H9 (cell line): ENCODE measurements around the gene SLC31A2. TPM values are rescaled to one million over a fixed set of nuclear protein-coding genes. Genes with fewer than 3 reads are reported as not detected.

ENCODE experiments used
- DNase-seq: peaks from one replicate; pipeline ENCODE4 v3.0.0-alpha.2; 2017
- H2AFZ ChIP-seq: one replicate; pipeline ENCODE4 v1.6.1; 2013; ENCODE audit warnings: mild to moderate bottlenecking, low read length, control low read depth, moderate library complexity
- H2AK5ac ChIP-seq: 2 replicates; pipeline ENCODE4 v1.6.1; 2013; ENCODE audit warnings: low read length, control low read depth, mixed read lengths; ENCODE audit not compliant: insufficient read length
- H2BK120ac ChIP-seq: one replicate; pipeline ENCODE4 v1.6.1; 2013; ENCODE audit warnings: low read depth, mild to moderate bottlenecking, low read length, control low read depth, inconsistent platforms; ENCODE audit not compliant: poor library complexity, severe bottlenecking
- H2BK12ac ChIP-seq: 2 replicates; pipeline ENCODE4 v1.6.1; 2013; ENCODE audit warnings: low read length, control low read depth, mixed read lengths, low read depth; ENCODE audit not compliant: insufficient read length
- H2BK15ac ChIP-seq: 2 replicates; pipeline ENCODE4 v1.6.1; 2013; ENCODE audit warnings: low read depth, low read length, control low read depth
- H2BK20ac ChIP-seq: one replicate; pipeline ENCODE4 v1.6.1; 2013; ENCODE audit warnings: low read depth, mild to moderate bottlenecking, low read length, control low read depth, inconsistent platforms; ENCODE audit not compliant: poor library complexity, severe bottlenecking
- H2BK5ac ChIP-seq: 2 replicates; pipeline ENCODE4 v1.6.1; 2013; ENCODE audit warnings: low read length, control low read depth, mixed read lengths; ENCODE audit not compliant: insufficient read length
- H3K14ac ChIP-seq: 2 replicates; pipeline ENCODE4 v1.6.1; 2013; ENCODE audit warnings: low read length, control low read depth; ENCODE audit not compliant: insufficient read depth
- H3K18ac ChIP-seq: 2 replicates; pipeline ENCODE4 v1.6.1; 2013; ENCODE audit warnings: low read depth, mild to moderate bottlenecking, mixed read lengths, low read length, control low read depth; ENCODE audit not compliant: insufficient read length
- H3K23ac ChIP-seq: 2 replicates; pipeline ENCODE4 v1.6.1; 2013; ENCODE audit warnings: low read length, control low read depth, mixed read lengths, low read depth; ENCODE audit not compliant: insufficient read length
- H3K23me2 ChIP-seq: 2 replicates; pipeline ENCODE4 v1.6.1; 2013; ENCODE audit warnings: low read depth, mild to moderate bottlenecking, mixed read lengths, low read length, control low read depth; ENCODE audit not compliant: insufficient read length, poor library complexity, severe bottlenecking
- H3K27ac ChIP-seq: 2 replicates; pipeline ENCODE4 v1.5.1; 2013; ENCODE audit warnings: low read length, control low read depth, mixed read lengths, low read depth; ENCODE audit not compliant: insufficient read length
- H3K27me3 ChIP-seq: 2 replicates; pipeline ENCODE4 v1.6.1; 2013; ENCODE audit warnings: low read length, control low read depth, inconsistent platforms; ENCODE audit not compliant: insufficient read depth
- H3K4ac ChIP-seq: 2 replicates; pipeline ENCODE4 v1.6.1; 2013; ENCODE audit warnings: low read depth, mild to moderate bottlenecking, control low read depth, inconsistent platforms, low read length, moderate library complexity
- H3K4me1 ChIP-seq: 2 replicates; pipeline ENCODE4 v1.6.1; 2013; ENCODE audit warnings: low read length, control low read depth, inconsistent platforms; ENCODE audit not compliant: insufficient read depth
- H3K4me2 ChIP-seq: 2 replicates; pipeline ENCODE4 v1.6.1; 2013; ENCODE audit warnings: low read length, control low read depth, mixed read lengths; ENCODE audit not compliant: insufficient read length, insufficient read depth
- H3K56ac ChIP-seq: 2 replicates; pipeline ENCODE4 v1.6.1; 2013; ENCODE audit warnings: low read depth, mild to moderate bottlenecking, mixed read lengths, low read length, control low read depth; ENCODE audit not compliant: insufficient read length
- H3K79me1 ChIP-seq: 2 replicates; pipeline ENCODE4 v1.6.1; 2013; ENCODE audit warnings: low read depth, mild to moderate bottlenecking, moderate library complexity, low read length, control low read depth, inconsistent platforms; ENCODE audit not compliant: insufficient read depth, poor library complexity, severe bottlenecking
- H3K79me2 ChIP-seq: 2 replicates; pipeline ENCODE4 v1.6.1; 2013; ENCODE audit warnings: low read length, control low read depth, inconsistent platforms; ENCODE audit not compliant: insufficient read depth
- H3K9ac ChIP-seq: 2 replicates; pipeline ENCODE4 v1.6.1; 2013; ENCODE audit warnings: low read length, control low read depth, mixed read lengths; ENCODE audit not compliant: insufficient read length; ENCODE audit errors: extremely low read depth
- H3K9me3 ChIP-seq: one replicate; pipeline ENCODE4 v1.6.1; 2013; ENCODE audit warnings: low read depth, low read length, inconsistent platforms; ENCODE audit not compliant: control insufficient read depth
- H3T11ph ChIP-seq: one replicate; pipeline ENCODE4 v1.6.1; 2013; ENCODE audit warnings: mild to moderate bottlenecking, low read length, control low read depth, inconsistent platforms
- H4K20me1 ChIP-seq: one replicate; pipeline ENCODE4 v1.6.1; 2013; ENCODE audit not compliant: control insufficient read depth, insufficient read length, insufficient read depth
- H4K5ac ChIP-seq: 2 replicates; pipeline ENCODE4 v1.6.1; 2013; ENCODE audit warnings: low read depth, mild to moderate bottlenecking, mixed read lengths, low read length, control low read depth; ENCODE audit not compliant: insufficient read length
- H4K8ac ChIP-seq: replicated peaks from 2 replicates; pipeline ENCODE4 v1.6.1; 2013; ENCODE audit warnings: low read length, control low read depth, mixed read lengths, low read depth; ENCODE audit not compliant: insufficient read length
- H4K91ac ChIP-seq: 2 replicates; pipeline ENCODE4 v1.6.1; 2013; ENCODE audit warnings: low read depth, mild to moderate bottlenecking, moderate library complexity, mixed read lengths, low read length, control low read depth; ENCODE audit not compliant: insufficient read length
- H3K27ac Mint-ChIP-seq, 3 experiments: 2 replicates in 2 of 3; 3 replicates in 1 of 3; pipeline ENCODE4 v1.8.0; 2020 to 2021; ENCODE audit warnings: mixed read lengths in 3 of 3, mild to moderate bottlenecking in 1 of 3, moderate library complexity in 1 of 3
- H3K27me3 Mint-ChIP-seq: 2 replicates; pipeline ENCODE4 v1.8.0; 2021; ENCODE audit warnings: low read depth, mild to moderate bottlenecking, moderate library complexity, mixed read lengths
- H3K36me3 Mint-ChIP-seq, 3 experiments: 2 replicates in 2 of 3; 3 replicates in 1 of 3; pipeline ENCODE4 v1.8.0; 2020 to 2021; ENCODE audit warnings: low read depth in 3 of 3, mixed read lengths in 3 of 3; ENCODE audit not compliant: insufficient read depth in 1 of 3
- H3K4me1 Mint-ChIP-seq, 2 experiments: 2 replicates each; pipeline ENCODE4 v1.8.0; 2020; ENCODE audit warnings: mixed read lengths in 2 of 2
- H3K4me3 Mint-ChIP-seq, 2 experiments: 2 replicates in 1 of 2; 3 replicates in 1 of 2; pipeline ENCODE4 v1.8.0; 2020 to 2021; ENCODE audit warnings: mild to moderate bottlenecking in 2 of 2, mixed read lengths in 2 of 2, moderate library complexity in 1 of 2
- H3K9me3 Mint-ChIP-seq, 2 experiments: 2 replicates in 1 of 2; 3 replicates in 1 of 2; pipeline ENCODE4 v1.8.0; 2020; ENCODE audit warnings: mild to moderate bottlenecking in 2 of 2, mixed read lengths in 2 of 2, moderate library complexity in 1 of 2
- CTCF ChIP-seq: fragments of 200-600 bp; sonication (generic); conservative IDR thresholded peaks from 3 replicates; pipeline ENCODE4 v1.8.0; 2021; ENCODE audit warnings: antibody characterized with exemption, mild to moderate bottlenecking
- WGBS: extraction: QIAGEN DNeasy Blood & Tissue Kit; methylation state at CpG from one replicate; pipeline ENCODE4 v1.1.7; 2013; ENCODE audit warnings: missing lambda C conversion rate, low lambda C conversion rate, mixed read lengths; ENCODE audit not compliant: insufficient read length; ENCODE audit errors: extremely low coverage; 5-methylcytosine and 5-hydroxymethylcytosine counted together
- total RNA-seq: library from RNA; stranded (reverse); gene quantifications from 2 replicates; pipeline ENCODE4 v1.2.1, GENCODE V29; 2021

SLC31A2 gene
- total RNA-seq, 1 experiment from 2014 or later = 1.0 TPM

- Histone ChIP-seq H3K9ac (no peak overlapping the region), H2BK12ac (no peak overlapping the region), H4K20me1 (no peaks in the 10 kb centered on the region), H3K14ac (no peak overlapping the region), H4K5ac (no peak overlapping the region), H2BK15ac (no peak overlapping the region), H3T11ph (no peak overlapping the region), H2AK5ac (no peak overlapping the region), H3K27me3 (no peaks in the 10 kb centered on the region), H3K79me2 (no peaks in the 10 kb centered on the region), H3K23ac (no peak overlapping the region), H2BK20ac (no peak overlapping the region), H3K4me2 (no peak overlapping the region), H2BK5ac (no peak overlapping the region), H4K91ac (no peak overlapping the region), H2AFZ (no peak overlapping the region), H3K9me3 (no peaks in the 10 kb centered on the region), H3K18ac (no peak overlapping the region), H3K56ac (no peak overlapping the region), H3K4me1 (no peaks in the 10 kb centered on the region), H3K23me2 (no peaks in the 10 kb centered on the region), H2BK120ac (no peak overlapping the region), H3K4ac (no peak overlapping the region), H3K27ac (no peak overlapping the region), H4K8ac (no peak overlapping the region), H3K79me1 (no peaks in the 10 kb centered on the region)
- Mint-ChIP-seq H3K27me3 (no peaks in the 10 kb centered on the region), H3K9me3 (no peaks in the 10 kb centered on the region), H3K4me1 (no peaks in the 10 kb centered on the region), H3K4me3 (no peak overlapping the region), H3K36me3 (peaks cover 10 to 66% (median 49%) of the 10 kb centered on the region in 3 experiments; a peak in 6 of 7 replicates), H3K27ac (no peak overlapping the region)
- no peak for DNase-seq
- WGBS = no CpG with 5 or more reads among the region's 1 CpG
- no peak for TF ChIP-seq CTCF
These were observed 27.3 kb downstream of the SLC31A2 start for GRCh38 chr9:113178087-113178486.
